H9 (cell line): ENCODE results near the gene DPP6. TPM values are rescaled to one million over a fixed set of nuclear protein-coding genes. Genes with fewer than 3 reads are reported as not detected.

Source experiments
- DNase-seq: peaks from one replicate; pipeline ENCODE4 v3.0.0-alpha.2; 2017
- H2AFZ ChIP-seq: one replicate; pipeline ENCODE4 v1.6.1; 2013; ENCODE audit warnings: mild to moderate bottlenecking, low read length, control low read depth, moderate library complexity
- H2AK5ac ChIP-seq: 2 replicates; pipeline ENCODE4 v1.6.1; 2013; ENCODE audit warnings: low read length, control low read depth, mixed read lengths; ENCODE audit not compliant: insufficient read length
- H2BK120ac ChIP-seq: one replicate; pipeline ENCODE4 v1.6.1; 2013; ENCODE audit warnings: low read depth, mild to moderate bottlenecking, low read length, control low read depth, inconsistent platforms; ENCODE audit not compliant: poor library complexity, severe bottlenecking
- H2BK12ac ChIP-seq: 2 replicates; pipeline ENCODE4 v1.6.1; 2013; ENCODE audit warnings: low read length, control low read depth, mixed read lengths, low read depth; ENCODE audit not compliant: insufficient read length
- H2BK15ac ChIP-seq: 2 replicates; pipeline ENCODE4 v1.6.1; 2013; ENCODE audit warnings: low read depth, low read length, control low read depth
- H2BK20ac ChIP-seq: one replicate; pipeline ENCODE4 v1.6.1; 2013; ENCODE audit warnings: low read depth, mild to moderate bottlenecking, low read length, control low read depth, inconsistent platforms; ENCODE audit not compliant: poor library complexity, severe bottlenecking
- H2BK5ac ChIP-seq: 2 replicates; pipeline ENCODE4 v1.6.1; 2013; ENCODE audit warnings: low read length, control low read depth, mixed read lengths; ENCODE audit not compliant: insufficient read length
- H3K14ac ChIP-seq: 2 replicates; pipeline ENCODE4 v1.6.1; 2013; ENCODE audit warnings: low read length, control low read depth; ENCODE audit not compliant: insufficient read depth
- H3K18ac ChIP-seq: 2 replicates; pipeline ENCODE4 v1.6.1; 2013; ENCODE audit warnings: low read depth, mild to moderate bottlenecking, mixed read lengths, low read length, control low read depth; ENCODE audit not compliant: insufficient read length
- H3K23ac ChIP-seq: 2 replicates; pipeline ENCODE4 v1.6.1; 2013; ENCODE audit warnings: low read length, control low read depth, mixed read lengths, low read depth; ENCODE audit not compliant: insufficient read length
- H3K23me2 ChIP-seq: 2 replicates; pipeline ENCODE4 v1.6.1; 2013; ENCODE audit warnings: low read depth, mild to moderate bottlenecking, mixed read lengths, low read length, control low read depth; ENCODE audit not compliant: insufficient read length, poor library complexity, severe bottlenecking
- H3K27ac ChIP-seq: 2 replicates; pipeline ENCODE4 v1.5.1; 2013; ENCODE audit warnings: low read length, control low read depth, mixed read lengths, low read depth; ENCODE audit not compliant: insufficient read length
- H3K27me3 ChIP-seq: 2 replicates; pipeline ENCODE4 v1.6.1; 2013; ENCODE audit warnings: low read length, control low read depth, inconsistent platforms; ENCODE audit not compliant: insufficient read depth
- H3K4ac ChIP-seq: 2 replicates; pipeline ENCODE4 v1.6.1; 2013; ENCODE audit warnings: low read depth, mild to moderate bottlenecking, control low read depth, inconsistent platforms, low read length, moderate library complexity
- H3K4me1 ChIP-seq: 2 replicates; pipeline ENCODE4 v1.6.1; 2013; ENCODE audit warnings: low read length, control low read depth, inconsistent platforms; ENCODE audit not compliant: insufficient read depth
- H3K4me2 ChIP-seq: 2 replicates; pipeline ENCODE4 v1.6.1; 2013; ENCODE audit warnings: low read length, control low read depth, mixed read lengths; ENCODE audit not compliant: insufficient read length, insufficient read depth
- H3K56ac ChIP-seq: 2 replicates; pipeline ENCODE4 v1.6.1; 2013; ENCODE audit warnings: low read depth, mild to moderate bottlenecking, mixed read lengths, low read length, control low read depth; ENCODE audit not compliant: insufficient read length
- H3K79me1 ChIP-seq: 2 replicates; pipeline ENCODE4 v1.6.1; 2013; ENCODE audit warnings: low read depth, mild to moderate bottlenecking, moderate library complexity, low read length, control low read depth, inconsistent platforms; ENCODE audit not compliant: insufficient read depth, poor library complexity, severe bottlenecking
- H3K79me2 ChIP-seq: 2 replicates; pipeline ENCODE4 v1.6.1; 2013; ENCODE audit warnings: low read length, control low read depth, inconsistent platforms; ENCODE audit not compliant: insufficient read depth
- H3K9ac ChIP-seq: 2 replicates; pipeline ENCODE4 v1.6.1; 2013; ENCODE audit warnings: low read length, control low read depth, mixed read lengths; ENCODE audit not compliant: insufficient read length; ENCODE audit errors: extremely low read depth
- H3K9me3 ChIP-seq: one replicate; pipeline ENCODE4 v1.6.1; 2013; ENCODE audit warnings: low read depth, low read length, inconsistent platforms; ENCODE audit not compliant: control insufficient read depth
- H3T11ph ChIP-seq: one replicate; pipeline ENCODE4 v1.6.1; 2013; ENCODE audit warnings: mild to moderate bottlenecking, low read length, control low read depth, inconsistent platforms
- H4K20me1 ChIP-seq: one replicate; pipeline ENCODE4 v1.6.1; 2013; ENCODE audit not compliant: control insufficient read depth, insufficient read length, insufficient read depth
- H4K5ac ChIP-seq: 2 replicates; pipeline ENCODE4 v1.6.1; 2013; ENCODE audit warnings: low read depth, mild to moderate bottlenecking, mixed read lengths, low read length, control low read depth; ENCODE audit not compliant: insufficient read length
- H4K8ac ChIP-seq: replicated peaks from 2 replicates; pipeline ENCODE4 v1.6.1; 2013; ENCODE audit warnings: low read length, control low read depth, mixed read lengths, low read depth; ENCODE audit not compliant: insufficient read length
- H4K91ac ChIP-seq: 2 replicates; pipeline ENCODE4 v1.6.1; 2013; ENCODE audit warnings: low read depth, mild to moderate bottlenecking, moderate library complexity, mixed read lengths, low read length, control low read depth; ENCODE audit not compliant: insufficient read length
- H3K27ac Mint-ChIP-seq, 3 experiments: 2 replicates in 2 of 3; 3 replicates in 1 of 3; pipeline ENCODE4 v1.8.0; 2020 to 2021; ENCODE audit warnings: mixed read lengths in 3 of 3, mild to moderate bottlenecking in 1 of 3, moderate library complexity in 1 of 3
- H3K27me3 Mint-ChIP-seq: 2 replicates; pipeline ENCODE4 v1.8.0; 2021; ENCODE audit warnings: low read depth, mild to moderate bottlenecking, moderate library complexity, mixed read lengths
- H3K36me3 Mint-ChIP-seq, 3 experiments: 2 replicates in 2 of 3; 3 replicates in 1 of 3; pipeline ENCODE4 v1.8.0; 2020 to 2021; ENCODE audit warnings: low read depth in 3 of 3, mixed read lengths in 3 of 3; ENCODE audit not compliant: insufficient read depth in 1 of 3
- H3K4me1 Mint-ChIP-seq, 2 experiments: 2 replicates each; pipeline ENCODE4 v1.8.0; 2020; ENCODE audit warnings: mixed read lengths in 2 of 2
- H3K4me3 Mint-ChIP-seq, 2 experiments: 2 replicates in 1 of 2; 3 replicates in 1 of 2; pipeline ENCODE4 v1.8.0; 2020 to 2021; ENCODE audit warnings: mild to moderate bottlenecking in 2 of 2, mixed read lengths in 2 of 2, moderate library complexity in 1 of 2
- H3K9me3 Mint-ChIP-seq, 2 experiments: 2 replicates in 1 of 2; 3 replicates in 1 of 2; pipeline ENCODE4 v1.8.0; 2020; ENCODE audit warnings: mild to moderate bottlenecking in 2 of 2, mixed read lengths in 2 of 2, moderate library complexity in 1 of 2
- CTCF ChIP-seq: fragments of 200-600 bp; sonication (generic); conservative IDR thresholded peaks from 3 replicates; pipeline ENCODE4 v1.8.0; 2021; ENCODE audit warnings: antibody characterized with exemption, mild to moderate bottlenecking
- WGBS: extraction: QIAGEN DNeasy Blood & Tissue Kit; methylation state at CpG from one replicate; pipeline ENCODE4 v1.1.7; 2013; ENCODE audit warnings: missing lambda C conversion rate, low lambda C conversion rate, mixed read lengths; ENCODE audit not compliant: insufficient read length; ENCODE audit errors: extremely low coverage; 5-methylcytosine and 5-hydroxymethylcytosine counted together
- total RNA-seq: library from RNA; stranded (reverse); gene quantifications from 2 replicates; pipeline ENCODE4 v1.2.1, GENCODE V29; 2021

DPP6 gene
- total RNA-seq, 1 experiment from 2014 or later = 4.5 TPM

- H3K79me1 ChIP-seq = no peaks in the 10 kb centered on the region
- H2BK12ac ChIP-seq = no peak overlapping the region
Observed at GRCh38 chr7:154879629-154880028, 827.4 kb downstream of the DPP6 start.

More at GRCh38 chr7:154879629-154880028, 827.4 kb downstream of the DPP6 start:
- H3K79me2 ChIP-seq = no peaks in the 10 kb centered on the region
- peaks cover 10% of the 10 kb centered on the region for H3K9me3 ChIP-seq
- no peak overlapping the region for H2BK5ac ChIP-seq
- no peak overlapping the region for H3K4ac ChIP-seq
- no peak overlapping the region for H3K4me3 Mint-ChIP-seq
- TF ChIP-seq CTCF = no peak
- H3K27me3 ChIP-seq = no peaks in the 10 kb centered on the region
- no peak overlapping the region for H3K56ac ChIP-seq
- no peaks in the 10 kb centered on the region for H4K20me1 ChIP-seq
- no peak overlapping the region for H3K27ac ChIP-seq
- H3K14ac ChIP-seq = no peak overlapping the region
- H4K5ac ChIP-seq = no peak overlapping the region
- no peaks in the 10 kb centered on the region for H3K4me1 ChIP-seq
- no peaks in the 10 kb centered on the region; a peak in 1 of 5 replicates for H3K9me3 Mint-ChIP-seq
- peaks cover 7 to 8% of the 10 kb centered on the region in 2 experiments; a peak in 3 of 4 replicates for H3K4me1 Mint-ChIP-seq
- no peak for DNase-seq
- H3K36me3 Mint-ChIP-seq = no peaks in the 10 kb centered on the region; a peak in 1 of 7 replicates
- H3K18ac ChIP-seq = no peak overlapping the region
- no peak overlapping the region for H3K23ac ChIP-seq
- H3T11ph ChIP-seq = no peak overlapping the region
- H3K4me2 ChIP-seq = no peak overlapping the region
- no peaks in the 10 kb centered on the region for H3K23me2 ChIP-seq
- H2BK15ac ChIP-seq = no peak overlapping the region
- no peak overlapping the region for H2BK20ac ChIP-seq
- H2AFZ ChIP-seq = no peak overlapping the region
- H2AK5ac ChIP-seq = no peak overlapping the region
- H4K8ac ChIP-seq = no peak overlapping the region
- no peak overlapping the region for H2BK120ac ChIP-seq
- H3K9ac ChIP-seq = no peak overlapping the region
- H3K27me3 Mint-ChIP-seq = no peaks in the 10 kb centered on the region
- no peak overlapping the region for H4K91ac ChIP-seq
- no peak overlapping the region for H3K27ac Mint-ChIP-seq
- WGBS = no CpG with 5 or more reads among the region's 11 CpGs
